CD4-positive, alpha-beta T cell (primary cell): ENCODE measurements around the gene GSAP. TPM values are rescaled to one million over a fixed set of nuclear protein-coding genes. Genes with fewer than 3 reads are reported as not detected.
"Not testable (repeated sequence)": the region's sequence is repeated elsewhere in the genome, so short reads cannot be mapped to it uniquely, and the experiment has no call there.

Source experiments
- ATAC-seq: fragments of 200-7000 bp; cut with Tn5 transposase; one replicate; pipeline ENCODE4 v1.10.0; 2022; ENCODE audit warnings: mild to moderate bottlenecking; ENCODE audit not compliant: poor library complexity
- CTCF ChIA-PET: fragments of 350-600 bp; sonication (Branson Sonifier 250); formaldehyde crosslinking; loops from one replicate; lab custom pipeline; 2021; ENCODE audit warnings: antibody characterized with exemption, inconsistent platforms; lab: Charles Lee
- POLR2A ChIA-PET: fragments of 350-600 bp; sonication (Branson Sonifier 250); formaldehyde crosslinking; loops from one replicate; lab custom pipeline; 2021; ENCODE audit warnings: antibody characterized with exemption, inconsistent platforms; lab: Charles Lee
- DNase-seq, 14 experiments: peaks; one replicate each; pipeline ENCODE4 v3.0.0-alpha.2; 2013 to 2020; ENCODE audit warnings: mixed read lengths in 2 of 14
- H3K27ac ChIP-seq, 2 donors: one replicate each; pipeline versions ENCODE4 v1.5.1 to v1.7.0; 2013; ENCODE audit warnings: low read length in 2 of 2, low read depth in 1 of 2, mild to moderate bottlenecking in 1 of 2
- H3K27me3 ChIP-seq, 2 experiments: 1 replicate in 1 of 2; 2 replicates in 1 of 2; pipeline versions ENCODE4 v1.6.1 to v1.7.0; 2013; ENCODE audit warnings: low read length in 2 of 2, control low read depth in 1 of 2, mild to moderate bottlenecking in 1 of 2, moderate library complexity in 1 of 2; ENCODE audit not compliant: insufficient read depth in 2 of 2, control insufficient read depth in 1 of 2
- H3K36me3 ChIP-seq: one replicate; pipeline ENCODE4 v1.6.1; 2013; ENCODE audit warnings: low read length, control low read depth; ENCODE audit not compliant: insufficient read depth
- H3K4me1 ChIP-seq: one replicate; pipeline ENCODE4 v1.6.1; 2013; ENCODE audit warnings: low read length, control low read depth; ENCODE audit not compliant: insufficient read depth
- H3K4me3 ChIP-seq: one replicate; pipeline ENCODE4 v1.5.1; 2013; ENCODE audit warnings: mild to moderate bottlenecking, low read length, moderate library complexity
- H3K9me3 ChIP-seq, 2 experiments: 1 replicate in 1 of 2; 2 replicates in 1 of 2; pipeline versions ENCODE4 v1.6.1 to v1.7.0; 2013; ENCODE audit warnings: low read length in 2 of 2, mild to moderate bottlenecking in 2 of 2, control low read depth in 1 of 2, moderate library complexity in 1 of 2; ENCODE audit not compliant: control insufficient read depth in 1 of 2, insufficient read depth in 1 of 2
- H3K27ac Mint-ChIP-seq: one replicate; pipeline ENCODE4 v1.8.0; 2020; ENCODE audit warnings: mixed read lengths
- H3K27me3 Mint-ChIP-seq: one replicate; pipeline ENCODE4 v1.8.0; 2021; ENCODE audit warnings: mixed read lengths
- H3K36me3 Mint-ChIP-seq: one replicate; pipeline ENCODE4 v1.8.0; 2021; ENCODE audit warnings: low read depth, mixed read lengths
- H3K4me1 Mint-ChIP-seq: one replicate; pipeline ENCODE4 v1.8.0; 2021; ENCODE audit warnings: low read depth, mixed read lengths
- H3K4me3 Mint-ChIP-seq: one replicate; pipeline ENCODE4 v1.8.0; 2020; ENCODE audit warnings: mild to moderate bottlenecking, mixed read lengths
- H3K9me3 Mint-ChIP-seq: one replicate; pipeline ENCODE4 v1.8.0; 2020; ENCODE audit warnings: mixed read lengths
- CTCF ChIP-seq: fragments of 200-600 bp; IDR thresholded peaks from one replicate; pipeline ENCODE4 v1.8.0; 2022; ENCODE audit warnings: antibody characterized with exemption, mild to moderate bottlenecking
- intact Hi-C, 2 experiments: fragments of 100-400 bp; cut with DNase I in 1 of 2; cut with micrococcal nuclease in 1 of 2; formaldehyde crosslinking; loops; one replicate each; pipeline versions ENCODE4 v1.15.1 to v1.9.0; 2023 to 2025; cut with DNase I, micrococcal nuclease
- total RNA-seq, 174 experiments: library from RNA in 2 of 174; stranded (reverse) in 2 of 174; gene quantifications; one replicate each; pipeline ENCODE4 v1.2.3 and lab custom pipeline; 2021 to 2026

GSAP gene
- total RNA-seq, 2 experiments from 2014 or later, result 19.1 to 19.5 TPM

- CTCF ChIA-PET, result interaction anchor here (0.7 to 1.0 kb wide), 2 partner anchors 10 to 21 kb away, joined by 3 read pairs; no protein-coding TSS in a partner anchor
- H3K4me3 ChIP-seq, result no peak overlapping the region
- H3K4me1 ChIP-seq, result peaks cover 30% of the 10 kb centered on the region
- H3K4me1 Mint-ChIP-seq, result peaks cover 56% of the 10 kb centered on the region
- H3K27me3 ChIP-seq, result no peaks in the 10 kb centered on the region
- no peak overlapping the region for H3K27ac ChIP-seq
- H3K9me3 Mint-ChIP-seq, result no peaks in the 10 kb centered on the region
- intact Hi-C loops, result loop anchor here in 1 of 2 experiments (5.0 kb wide), 1 partner anchor 58 kb away; no protein-coding TSS in a partner anchor
- no peak for TF ChIP-seq CTCF
- no peaks in the 10 kb centered on the region for H3K9me3 ChIP-seq
- ATAC-seq (no peak), DNase-seq (no peak)
- POLR2A ChIA-PET, result interaction anchor here (0.8 to 1.0 kb wide), 2 partner anchors 66 to 187 kb away, joined by 3 to 4 read pairs; no protein-coding TSS in a partner anchor
- H3K36me3 ChIP-seq, result no peaks in the 10 kb centered on the region
- H3K27ac Mint-ChIP-seq, result no peak overlapping the region
- H3K27me3 Mint-ChIP-seq, result no peaks in the 10 kb centered on the region
- no peaks in the 10 kb centered on the region for H3K36me3 Mint-ChIP-seq
- no peak overlapping the region for H3K4me3 Mint-ChIP-seq
Observed at GRCh38 chr7:77349141-77349540, 67.0 kb downstream of the GSAP start.

- no peak for TF ChIP-seq CTCF
- Histone ChIP-seq H3K36me3 (no peaks in the 10 kb centered on the region), H3K4me1 (peaks cover 25% of the 10 kb centered on the region), H3K4me3 (no peak overlapping the region), H3K27me3 (no peaks in the 10 kb centered on the region), H3K9me3 (no peaks in the 10 kb centered on the region), H3K27ac (no peak overlapping the region)
- ChIA-PET POLR2A (interaction anchor here (0.8 to 1.0 kb wide), 3 partner anchors 66 to 188 kb away, joined by 3 to 4 read pairs (median 3); no protein-coding TSS in a partner anchor), CTCF (interaction anchor here (0.7 to 1.1 kb wide), 3 partner anchors 9 to 20 kb away, joined by 3 read pairs; no protein-coding TSS in a partner anchor)
- Mint-ChIP-seq H3K4me1 (peaks cover 48% of the 10 kb centered on the region), H3K9me3 (no peaks in the 10 kb centered on the region), H3K27me3 (no peaks in the 10 kb centered on the region), H3K36me3 (no peaks in the 10 kb centered on the region), H3K4me3 (peak overlapping the region; percentile 3), H3K27ac (no peak overlapping the region)
- ATAC-seq (no peak), DNase-seq (no peak)
- intact Hi-C loops, result loop anchor here in 1 of 2 experiments (1.0 to 5.0 kb wide), 2 partner anchors 15 to 59 kb away; no protein-coding TSS in a partner anchor
Observed at GRCh38 chr7:77348371-77348813, 67.8 kb downstream of the GSAP start.

- Histone ChIP-seq H3K27me3 (no peaks in the 10 kb centered on the region), H3K27ac (no peak overlapping the region), H3K4me3 (no peak overlapping the region), H3K9me3 (no peaks in the 10 kb centered on the region), H3K36me3 (no peaks in the 10 kb centered on the region), H3K4me1 (peaks cover 17% of the 10 kb centered on the region)
- H3K9me3 Mint-ChIP-seq, result no peaks in the 10 kb centered on the region
- ChIA-PET CTCF (no interaction called here), POLR2A (interaction anchor here (0.7 kb wide), 1 partner anchor 9 kb away, joined by 3 read pairs; no protein-coding TSS in a partner anchor)
- intact Hi-C loops, result loop anchor here in 1 of 2 experiments (5.0 kb wide), 1 partner anchor 61 kb away; no protein-coding TSS in a partner anchor
- no peak for DNase-seq
- no peak overlapping the region for H3K27ac Mint-ChIP-seq
- no peaks in the 10 kb centered on the region for H3K36me3 Mint-ChIP-seq
- TF ChIP-seq CTCF, result no peak
- peaks cover 29% of the 10 kb centered on the region for H3K4me1 Mint-ChIP-seq
- no peak for ATAC-seq
- no peak overlapping the region for H3K4me3 Mint-ChIP-seq
- H3K27me3 Mint-ChIP-seq, result no peaks in the 10 kb centered on the region
Observed at GRCh38 chr7:77346441-77346840, 69.7 kb downstream of the GSAP start.

GRCh38 chr7:77345426-77345825, 70.7 kb downstream of the GSAP start:
- H3K9me3 ChIP-seq, CTCF ChIA-PET, H3K27me3 ChIP-seq, H3K36me3 Mint-ChIP-seq, H3K27ac ChIP-seq, H3K27me3 Mint-ChIP-seq, H3K4me3 ChIP-seq, DNase-seq, H3K4me3 Mint-ChIP-seq, H3K9me3 Mint-ChIP-seq, ATAC-seq, POLR2A ChIA-PET, H3K36me3 ChIP-seq, H3K27ac Mint-ChIP-seq: not testable (repeated sequence)
- H3K4me1 Mint-ChIP-seq, result peaks cover 20% of the 10 kb centered on the region
- intact Hi-C loops, result loop anchor here in 1 of 2 experiments (5.0 kb wide), 1 partner anchor 62 kb away; no protein-coding TSS in a partner anchor
- H3K4me1 ChIP-seq, result peaks cover 13% of the 10 kb centered on the region
